Muscle of leg (tissue), 11 donors: ENCODE results near the gene CORO2A. TPM values are rescaled to one million over a fixed set of nuclear protein-coding genes. Genes with fewer than 3 reads are reported as not detected.

ENCODE experiments used
- DNase-seq: peaks from one replicate; pipeline ENCODE4 v3.0.0; 2013
- H3K27ac ChIP-seq: one replicate; pipeline ENCODE4 v1.5.1; 2013; ENCODE audit warnings: mild to moderate bottlenecking, low read length, control low read depth
- H3K27me3 ChIP-seq: one replicate; pipeline ENCODE4 v1.6.1; 2013; ENCODE audit warnings: low read length; ENCODE audit not compliant: control insufficient read depth, insufficient read depth
- H3K36me3 ChIP-seq: one replicate; pipeline ENCODE4 v1.6.1; 2013; ENCODE audit warnings: low read length; ENCODE audit not compliant: control insufficient read depth, insufficient read depth
- H3K4me1 ChIP-seq: one replicate; pipeline ENCODE4 v1.6.1; 2013; ENCODE audit warnings: low read length; ENCODE audit not compliant: control insufficient read depth, insufficient read depth
- H3K4me3 ChIP-seq: one replicate; pipeline ENCODE4 v1.5.1; 2013; ENCODE audit warnings: low read length, control low read depth
- H3K9me3 ChIP-seq: replicated peaks from 2 replicates; pipeline ENCODE4 v1.6.1; 2013; ENCODE audit warnings: low read depth, low read length; ENCODE audit not compliant: control insufficient read depth
- WGBS: methylation state at CpG from one replicate; pipeline ENCODE4 v1.1.5; 2013; ENCODE audit warnings: missing lambda C conversion rate; ENCODE audit not compliant: insufficient coverage; 5-methylcytosine and 5-hydroxymethylcytosine counted together
- polyA plus RNA-seq, 8 donors: library from polyadenylated mRNA; unstranded; fragments of 120-200 nt; gene quantifications; one replicate each; pipeline versions ENCODE4 v1.2.1 to v1.2.3, GENCODE V29; 2013; ENCODE audit warnings: inconsistent platforms in 1 of 8, low replicate concordance in 1 of 8; ENCODE audit not compliant: insufficient read length in 8 of 8, insufficient read depth in 1 of 8
- total RNA-seq: library from RNA; stranded (reverse); fragments of 120-200 nt; gene quantifications from one replicate; pipeline ENCODE4 v1.2.4, GENCODE V29; 2013

CORO2A gene
- total and polyA plus RNA-seq, 9 donors = 0.13 to 1.9 (median 0.36) TPM

DNA sequence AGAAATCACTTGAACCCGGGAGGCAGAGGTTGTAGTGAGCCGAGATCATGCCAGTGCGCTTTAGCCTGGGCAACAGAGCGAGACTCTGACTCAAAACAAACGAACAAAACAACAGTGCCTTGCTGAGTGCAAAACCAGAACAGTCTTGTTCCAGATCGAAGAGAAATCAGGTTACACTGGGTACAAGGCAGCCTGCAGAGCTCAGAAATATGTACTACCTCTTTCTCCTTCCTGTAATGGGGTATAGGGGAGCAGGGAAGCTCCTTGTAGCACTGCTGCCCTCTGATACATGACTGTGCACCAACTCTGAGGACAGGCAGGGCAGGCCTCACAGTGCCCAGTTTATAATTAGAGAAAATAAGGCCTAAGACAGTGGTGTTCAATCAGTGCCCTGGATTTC is 38.4 kb upstream of the CORO2A start:
- Histone ChIP-seq H3K4me3 (no peak overlapping the region), H3K4me1 (no peaks in the 10 kb centered on the region), H3K36me3 (peaks cover 5% of the 10 kb centered on the region), H3K27me3 (no peaks in the 10 kb centered on the region), H3K9me3 (no peaks in the 10 kb centered on the region), H3K27ac (no peak overlapping the region)
- 91% methylated on average over 5 of the region's 6 CpGs for WGBS
- DNase-seq = no peak

GRCh38 chr9:98230304-98230703 is 37.9 kb upstream of the CORO2A start:
- no peaks in the 10 kb centered on the region for H3K4me1 ChIP-seq
- no peaks in the 10 kb centered on the region for H3K27me3 ChIP-seq
- no peak for DNase-seq
- no peak overlapping the region for H3K4me3 ChIP-seq
- no peaks in the 10 kb centered on the region for H3K9me3 ChIP-seq
- no peak overlapping the region for H3K27ac ChIP-seq
- peaks cover 5% of the 10 kb centered on the region for H3K36me3 ChIP-seq
- 88% methylated on average over 5 of the region's 6 CpGs for WGBS

GRCh38 chr9:98229620-98230019 is 37.2 kb upstream of the CORO2A start:
- no peaks in the 10 kb centered on the region for H3K4me1 ChIP-seq
- H3K9me3 ChIP-seq = no peaks in the 10 kb centered on the region
- H3K27me3 ChIP-seq = no peaks in the 10 kb centered on the region
- 76% methylated on average over 3 of the region's 3 CpGs for WGBS
- no peak overlapping the region for H3K27ac ChIP-seq
- no peak for DNase-seq
- H3K36me3 ChIP-seq = peaks cover 5% of the 10 kb centered on the region
- no peak overlapping the region for H3K4me3 ChIP-seq

DNA sequence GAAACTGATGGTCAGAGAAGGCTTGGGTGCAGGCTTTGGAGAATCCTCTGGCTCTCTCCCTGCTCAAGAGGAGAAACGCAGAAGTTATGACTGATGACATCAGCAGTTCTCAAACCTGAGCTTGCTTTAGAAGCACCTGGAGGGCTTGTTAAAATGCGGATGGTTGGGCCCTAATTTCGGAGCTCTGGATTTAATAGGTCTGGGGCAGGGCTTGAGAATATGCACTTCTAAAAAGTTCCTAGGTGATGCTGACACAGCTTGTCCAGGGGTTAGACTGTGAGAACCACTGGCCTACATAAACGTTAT is 36.6 kb upstream of the CORO2A start:
- Histone ChIP-seq H3K4me1 (no peaks in the 10 kb centered on the region), H3K27me3 (no peaks in the 10 kb centered on the region), H3K36me3 (peaks cover 5% of the 10 kb centered on the region), H3K27ac (no peak overlapping the region), H3K4me3 (no peak overlapping the region), H3K9me3 (no peaks in the 10 kb centered on the region)
- 68% methylated on average over 4 of the region's 4 CpGs for WGBS
- DNase-seq = no peak

- H3K4me3 ChIP-seq = no peak overlapping the region
- H3K27me3 ChIP-seq = no peaks in the 10 kb centered on the region
- H3K9me3 ChIP-seq = no peaks in the 10 kb centered on the region
- no peak for DNase-seq
- no peaks in the 10 kb centered on the region for H3K4me1 ChIP-seq
- H3K27ac ChIP-seq = no peak overlapping the region
- H3K36me3 ChIP-seq = peaks cover 5% of the 10 kb centered on the region
- 86% methylated on average over 7 of the region's 10 CpGs for WGBS
These were observed 36.1 kb upstream of the CORO2A start for GRCh38 chr9:98228392-98229089.

GRCh38 chr9:98227883-98228282 is 35.4 kb upstream of the CORO2A start:
- Histone ChIP-seq H3K9me3 (no peaks in the 10 kb centered on the region), H3K36me3 (peaks cover 5% of the 10 kb centered on the region)

GRCh38 chr9:98226957-98227356 is 34.5 kb upstream of the CORO2A start:
- no peaks in the 10 kb centered on the region for H3K27me3 ChIP-seq
- H3K27ac ChIP-seq = no peak overlapping the region
- H3K36me3 ChIP-seq = peaks cover 5% of the 10 kb centered on the region
- peak; percentile 40 for DNase-seq
- no peaks in the 10 kb centered on the region for H3K9me3 ChIP-seq
- no peak overlapping the region for H3K4me3 ChIP-seq
- 34% methylated on average over 2 of the region's 4 CpGs for WGBS
- H3K4me1 ChIP-seq = no peaks in the 10 kb centered on the region

More at GRCh38 chr9:98227883-98228282, 35.4 kb upstream of the CORO2A start:
- Histone ChIP-seq H3K4me1 (no peaks in the 10 kb centered on the region), H3K4me3 (no peak overlapping the region), H3K27me3 (no peaks in the 10 kb centered on the region), H3K27ac (no peak overlapping the region)
- no CpG with 5 or more reads among the region's 7 CpGs for WGBS
- DNase-seq = no peak

- DNase-seq = no peak
- Histone ChIP-seq H3K27ac (no peak overlapping the region), H3K4me1 (no peaks in the 10 kb centered on the region), H3K36me3 (peaks cover 5% of the 10 kb centered on the region), H3K9me3 (no peaks in the 10 kb centered on the region), H3K27me3 (no peaks in the 10 kb centered on the region), H3K4me3 (no peak overlapping the region)
- no CpG with 5 or more reads among the region's 1 CpG for WGBS
These were observed 34.1 kb upstream of the CORO2A start for GRCh38 chr9:98226516-98226915.

DNA sequence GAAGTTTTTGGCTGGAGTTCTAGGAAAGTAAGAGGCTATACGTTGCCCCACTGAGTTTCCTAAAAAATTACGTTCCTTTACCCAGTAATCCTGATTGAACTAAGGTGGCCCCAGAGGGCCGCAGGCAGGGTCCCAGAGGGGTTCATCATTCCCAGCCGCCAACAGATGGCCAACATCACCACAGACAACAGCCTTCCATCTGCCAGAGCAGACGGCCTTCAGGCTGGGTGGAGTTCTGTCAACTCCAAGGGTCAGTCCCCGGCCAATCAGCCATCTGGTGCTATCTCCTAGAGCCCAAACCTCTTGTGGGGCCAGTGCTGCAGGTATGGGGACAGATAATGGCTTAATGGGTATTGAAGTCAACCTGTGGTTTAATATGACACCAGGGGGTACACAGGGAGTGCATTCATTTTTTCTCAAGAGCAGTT is 32.6 kb upstream of the CORO2A start:
- no peaks in the 10 kb centered on the region for H3K27me3 ChIP-seq
- 58% methylated on average over 5 of the region's 6 CpGs for WGBS
- no peak overlapping the region for H3K27ac ChIP-seq
- H3K4me3 ChIP-seq = no peak overlapping the region
- DNase-seq = no peak
- no peaks in the 10 kb centered on the region for H3K4me1 ChIP-seq
- no peaks in the 10 kb centered on the region for H3K9me3 ChIP-seq
- peaks cover 5% of the 10 kb centered on the region for H3K36me3 ChIP-seq

- Histone ChIP-seq H3K4me1 (no peaks in the 10 kb centered on the region), H3K4me3 (no peak overlapping the region), H3K36me3 (no peaks in the 10 kb centered on the region), H3K9me3 (no peaks in the 10 kb centered on the region), H3K27ac (no peak overlapping the region), H3K27me3 (no peaks in the 10 kb centered on the region)
- WGBS = 32% methylated on average over 3 of the region's 5 CpGs
- DNase-seq = no peak
These were observed 30.7 kb upstream of the CORO2A start for GRCh38 chr9:98222885-98223691.
